SK-N-DZ (cell line): ENCODE results near the gene PODXL2. TPM values are rescaled to one million over a fixed set of nuclear protein-coding genes. Genes with fewer than 3 reads are reported as not detected.

Experiments used
- DNase-seq: peaks from one replicate; pipeline ENCODE4 v3.0.0-alpha.2; 2015; ENCODE audit warnings: low spot score
- polyA plus RNA-seq, 2 experiments: library from polyadenylated mRNA; depleted of rRNA; stranded (reverse); fragments of >200 nt; gene quantifications; 2 replicates each; pipeline ENCODE4 v1.2.3, GENCODE V29; 2014

PODXL2 gene
- polyA plus RNA-seq (2014; cell fraction: cytosol; rRNA removed): 208 and 215 TPM in 2 replicates
- 250 and 257 TPM in 2 replicates for polyA plus RNA-seq (2014; cell fraction: nucleus; rRNA removed)

GRCh38 chr3:127628788-127629466, at the start of gene PODXL2:
Gene PODXL2, plus strand, starts transcription at chr3:127629185. Its CDS starts 35 bp downstream, at chr3:127629220.
- peak; percentile 66 for DNase-seq

- no peak for DNase-seq
These were observed 48.5 kb upstream of the PODXL2 start for GRCh38 chr3:127580327-127581060.

GRCh38 chr3:127584734-127585133, 44.3 kb upstream of the PODXL2 start:
- DNase-seq: no peak

- no peak for DNase-seq
These were observed 43.7 kb upstream of the PODXL2 start for GRCh38 chr3:127585163-127585812.

- no peak for DNase-seq
These were observed 43.1 kb upstream of the PODXL2 start for GRCh38 chr3:127585813-127586413.

- no peak for DNase-seq
These were observed 41.1 kb upstream of the PODXL2 start for GRCh38 chr3:127587876-127588275.

- DNase-seq: no peak
These were observed 40.0 kb upstream of the PODXL2 start for GRCh38 chr3:127588806-127589577.

GRCh38 chr3:127589600-127590281, 39.2 kb upstream of the PODXL2 start:
- no peak for DNase-seq

- no peak for DNase-seq
These were observed 38.7 kb upstream of the PODXL2 start for GRCh38 chr3:127590282-127590592.

- peak; percentile 100 for DNase-seq
These were observed 38.2 kb upstream of the PODXL2 start, which contains the start of gene TPRA1 for GRCh38 chr3:127590593-127591465. Gene TPRA1, minus strand, starts transcription at chr3:127590733. Its CDS starts 10,587 bp downstream, at chr3:127580146.

GRCh38 chr3:127593178-127593577, 35.8 kb upstream of the PODXL2 start:
- DNase-seq: no peak

- DNase-seq: peak; percentile 73
These were observed 33.7 kb upstream of the PODXL2 start for GRCh38 chr3:127595303-127595702.

- peak; percentile 44 for DNase-seq
These were observed 31.8 kb upstream of the PODXL2 start for GRCh38 chr3:127597020-127597771.

GRCh38 chr3:127598841-127599570, 30.0 kb upstream of the PODXL2 start:
- DNase-seq: no peak

GRCh38 chr3:127600749-127601456, 28.1 kb upstream of the PODXL2 start:
- DNase-seq: no peak

- DNase-seq: no peak
These were observed 24.9 kb upstream of the PODXL2 start for GRCh38 chr3:127604035-127604434.

GRCh38 chr3:127604546-127605165, 24.3 kb upstream of the PODXL2 start:
- DNase-seq: no peak
